Right lobe of liver (tissue), 6 donors: ENCODE results near the gene NME8. TPM values are rescaled to one million over a fixed set of nuclear protein-coding genes. Genes with fewer than 3 reads are reported as not detected.

Experiments used
- ATAC-seq, 4 donors: fragments of 200-7000 bp; cut with Tn5 transposase; one replicate each; pipeline ENCODE4 v1.9.1; 2020; ENCODE audit warnings: mild to moderate bottlenecking in 4 of 4, moderate library complexity in 4 of 4
- DNase-seq, 3 donors: peaks; one replicate each; pipeline ENCODE4 v3.0.0-alpha.2; 2020
- H3K27ac ChIP-seq, 3 donors: fragments of 200-600 bp; one replicate each; pipeline ENCODE4 v1.8.0; 2022
- H3K27me3 ChIP-seq, 2 donors: fragments of 200-600 bp; one replicate each; pipeline ENCODE4 v1.8.0; 2022
- H3K36me3 ChIP-seq, 4 donors: fragments of 200-600 bp; sonication (generic) in 1 of 4; one replicate each; pipeline versions ENCODE4 v1.5.1 to v1.8.0; 2017 to 2022; ENCODE audit warnings: control low read depth in 1 of 4
- H3K4me1 ChIP-seq, 4 donors: fragments of 200-600 bp; sonication (generic) in 1 of 4; one replicate each; pipeline versions ENCODE4 v1.5.1 to v1.8.0; 2017 to 2022; ENCODE audit warnings: control low read depth in 1 of 4
- H3K4me3 ChIP-seq, 3 donors: fragments of 200-600 bp; one replicate each; pipeline ENCODE4 v1.8.0; 2022
- H3K9me3 ChIP-seq, 4 donors: fragments of 200-600 bp; sonication (generic) in 1 of 4; one replicate each; pipeline versions ENCODE4 v1.5.1 to v1.8.0; 2017 to 2022; ENCODE audit warnings: control low read depth in 1 of 4
- CTCF ChIP-seq, 4 donors: fragments of 200-600 bp in 3 of 4; fragments of 450-650 bp in 1 of 4; IDR thresholded peaks; one replicate each; pipeline versions ENCODE4 v1.5.1 to v1.8.0; 2016 to 2022; ENCODE audit warnings: antibody characterized with exemption in 4 of 4, mild to moderate bottlenecking in 2 of 4
- POLR2A ChIP-seq: fragments of 450-650 bp; IDR thresholded peaks from one replicate; pipeline ENCODE4 v1.6.1; 2017; ENCODE audit warnings: antibody characterized with exemption, mild to moderate bottlenecking
- WGBS: methylation state at CpG from one replicate; pipeline ENCODE4 v1.1.6; 2018; ENCODE audit warnings: low coverage, low lambda C conversion rate; ENCODE audit not compliant: insufficient coverage; ENCODE audit errors: missing lambda C conversion rate; 5-methylcytosine and 5-hydroxymethylcytosine counted together
- intact Hi-C, 2 donors: fragments of 100-400 bp; cut with DNase I; formaldehyde crosslinking; loops; one replicate each; pipeline versions ENCODE4 v1.11.2 to v1.14.1; 2022
- total RNA-seq, 6 experiments: library from RNA; depleted of rRNA in 2 of 6; stranded (reverse); fragments of >200 nt in 2 of 6; fragmentation: NEBNext Ultra II Directional in 3 of 6; extraction: Animal tissue kit (Norgen Biotek cat#: 25700) in 3 of 6; gene quantifications; one replicate each; pipeline versions ENCODE4 v1.1.0 to v1.2.4, GENCODE V29; 2016 to 2023
- donor health status: DM: no; HTN: yes; CAD: no.
- donor health status: DM: no; HTN: no; CAD: no.
- donor health status: DM: no; HTN: no; CAD: no.
- donor health status: DM: no; HTN: yes; CAD: no.
- donor health status: DM: no; HTN: yes; CAD: no.

NME8 gene
- total RNA-seq, 6 experiments from 2014 or later, result 0.53 TPM; not detected in 5

- intact Hi-C loops, result no loop called here
Observed at GRCh38 chr7:37832194-37832593, 16.2 kb upstream of the NME8 start.

GRCh38 chr7:37833107-37833817, 15.1 kb upstream of the NME8 start:
- intact Hi-C loops, result no loop called here
- peak in 2 of 3 donors; percentile 27 to 46 for DNase-seq
- Histone ChIP-seq H3K27me3 (no peaks in the 10 kb centered on the region), H3K27ac (no peak overlapping the region), H3K4me3 (peak overlapping the region; percentile 1 to 34 (median 5)), H3K4me1 (peaks cover 0 to 4% (median 0%) of the 10 kb centered on the region in 4 donors), H3K9me3 (no peaks in the 10 kb centered on the region), H3K36me3 (no peaks in the 10 kb centered on the region)
- TF ChIP-seq CTCF (IDR thresholded peaks at IDR 0.05) (peak; percentile 49 to 77 (median 70)), POLR2A (no peak)
- peak; percentile 68 to 82 (median 76) for ATAC-seq
- WGBS, result 26% methylated on average over 19 of the region's 21 CpGs

More at GRCh38 chr7:37832194-37832593, 16.2 kb upstream of the NME8 start:
- H3K27me3 ChIP-seq, result no peaks in the 10 kb centered on the region
- H3K4me3 ChIP-seq, result no peak overlapping the region
- TF ChIP-seq CTCF (IDR thresholded peaks at IDR 0.05), result peak in 2 of 4 donors; percentile 10 to 19
- TF ChIP-seq POLR2A, result no peak
- H3K27ac ChIP-seq, result no peak overlapping the region
- ATAC-seq (peak; percentile 59 to 68 (median 64)), DNase-seq (peak; percentile 54 to 61 (median 56))
- H3K36me3 ChIP-seq, result no peaks in the 10 kb centered on the region
- H3K4me1 ChIP-seq, result peaks cover 0 to 4% (median 0%) of the 10 kb centered on the region in 4 donors
- 20% methylated on average over 3 of the region's 4 CpGs for WGBS
- no peaks in the 10 kb centered on the region for H3K9me3 ChIP-seq

GRCh38 chr7:37833818-37834146, 14.6 kb upstream of the NME8 start:
- Histone ChIP-seq H3K36me3 (no peaks in the 10 kb centered on the region), H3K27ac (no peak overlapping the region), H3K9me3 (no peaks in the 10 kb centered on the region), H3K4me1 (peaks cover 0 to 4% (median 0%) of the 10 kb centered on the region in 4 donors), H3K4me3 (no peak overlapping the region), H3K27me3 (no peaks in the 10 kb centered on the region)
- WGBS, result 16% methylated on average over 3 of the region's 3 CpGs
- TF ChIP-seq CTCF (IDR thresholded peaks at IDR 0.05) (no peak), POLR2A (no peak)
- intact Hi-C loops, result no loop called here
- DNase-seq, result no peak
- ATAC-seq, result no peak

- H3K4me1 ChIP-seq, result no peaks in the 10 kb centered on the region
- no peaks in the 10 kb centered on the region for H3K36me3 ChIP-seq
- 37% methylated on average over 2 of the region's 2 CpGs for WGBS
- TF ChIP-seq POLR2A (no peak), CTCF (IDR thresholded peaks at IDR 0.05) (peak in 2 of 4 donors; percentile 33 to 36)
- DNase-seq (no peak), ATAC-seq (no peak)
- intact Hi-C loops, result no loop called here
- no peaks in the 10 kb centered on the region for H3K9me3 ChIP-seq
- no peak overlapping the region for H3K27ac ChIP-seq
- H3K27me3 ChIP-seq, result no peaks in the 10 kb centered on the region
- H3K4me3 ChIP-seq, result no peak overlapping the region
Observed at GRCh38 chr7:37853468-37853867, 5.1 kb downstream of the NME8 start.
